22Rv1 (cell line): ENCODE results near the gene BPIFB4.

Source experiments
- ZFX ChIP-seq: fragments of 450-650 bp; IDR thresholded peaks from 2 replicates; pipeline ENCODE4 v1.6.1; 2017; ENCODE audit warnings: antibody characterized with exemption, borderline replicate concordance
- TF ChIP-seq, protein P1 (sequence below): fragments of 450-650 bp; IDR thresholded peaks from 2 replicates; pipeline ENCODE4 v1.5.1; 2017; ENCODE audit warnings: mild to moderate bottlenecking

DNA sequence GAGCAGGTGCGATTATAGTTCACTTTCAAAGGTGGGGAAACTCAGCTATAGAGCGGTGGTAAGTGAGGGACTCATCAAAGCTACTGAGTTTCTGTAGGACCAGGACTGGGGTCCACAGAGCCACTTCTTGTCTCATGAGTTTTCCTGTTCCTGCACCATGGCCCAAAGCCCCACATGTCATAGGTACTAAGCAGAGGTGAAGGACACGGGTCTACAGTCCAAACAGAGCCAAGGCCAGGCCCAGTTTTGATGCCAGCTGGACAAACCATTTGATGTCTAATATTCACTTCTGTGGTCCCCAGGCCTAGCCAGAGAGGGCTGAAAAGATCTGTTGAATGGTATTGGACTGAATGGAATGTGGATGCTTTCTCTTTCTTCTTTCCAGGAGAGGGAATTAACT lies 37.0 kb upstream of the BPIFB4 start:
- TF ChIP-seq, protein P1, sequence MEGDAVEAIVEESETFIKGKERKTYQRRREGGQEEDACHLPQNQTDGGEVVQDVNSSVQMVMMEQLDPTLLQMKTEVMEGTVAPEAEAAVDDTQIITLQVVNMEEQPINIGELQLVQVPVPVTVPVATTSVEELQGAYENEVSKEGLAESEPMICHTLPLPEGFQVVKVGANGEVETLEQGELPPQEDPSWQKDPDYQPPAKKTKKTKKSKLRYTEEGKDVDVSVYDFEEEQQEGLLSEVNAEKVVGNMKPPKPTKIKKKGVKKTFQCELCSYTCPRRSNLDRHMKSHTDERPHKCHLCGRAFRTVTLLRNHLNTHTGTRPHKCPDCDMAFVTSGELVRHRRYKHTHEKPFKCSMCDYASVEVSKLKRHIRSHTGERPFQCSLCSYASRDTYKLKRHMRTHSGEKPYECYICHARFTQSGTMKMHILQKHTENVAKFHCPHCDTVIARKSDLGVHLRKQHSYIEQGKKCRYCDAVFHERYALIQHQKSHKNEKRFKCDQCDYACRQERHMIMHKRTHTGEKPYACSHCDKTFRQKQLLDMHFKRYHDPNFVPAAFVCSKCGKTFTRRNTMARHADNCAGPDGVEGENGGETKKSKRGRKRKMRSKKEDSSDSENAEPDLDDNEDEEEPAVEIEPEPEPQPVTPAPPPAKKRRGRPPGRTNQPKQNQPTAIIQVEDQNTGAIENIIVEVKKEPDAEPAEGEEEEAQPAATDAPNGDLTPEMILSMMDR: no peak
- no peak for TF ChIP-seq ZFX
